Measurements from ENCODE around the gene SCAMP3. TPM values are rescaled to one million over a fixed set of nuclear protein-coding genes. Genes with fewer than 3 reads are reported as not detected.
"Not testable (repeated sequence)": the region's sequence is repeated elsewhere in the genome, so short reads cannot be mapped to it uniquely, and the experiment has no call there.

The SCAMP3 gene
- total RNA-seq, 2 donors from 2014 or later: 77.2 to 77.7 TPM

DNA sequence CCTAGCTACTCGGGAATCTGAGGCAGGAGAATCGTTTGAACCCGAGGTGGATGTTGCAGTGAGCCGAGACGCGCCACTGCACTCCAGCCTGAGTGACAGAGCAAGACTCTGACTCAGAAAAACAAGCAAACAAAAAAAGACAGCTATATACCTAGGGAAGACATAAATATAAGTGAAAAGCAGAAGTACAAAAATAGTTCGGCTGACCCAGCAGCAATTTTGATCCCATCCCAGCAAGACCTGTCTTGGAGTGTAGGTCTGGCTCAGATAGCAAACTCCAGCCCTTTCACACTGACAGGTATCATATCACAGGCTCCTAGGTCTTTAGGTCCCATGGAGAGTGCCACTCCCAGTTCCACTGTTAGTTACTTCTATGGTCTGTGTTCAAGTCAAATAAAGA is 39.1 kb downstream of the SCAMP3 start:
- H3K27me3 ChIP-seq: no peaks in the 10 kb centered on the region
- H3K9me3 ChIP-seq: no peaks in the 10 kb centered on the region
- no peaks in the 10 kb centered on the region for H3K36me3 ChIP-seq
- H3K27ac ChIP-seq: no peak overlapping the region
- TF ChIP-seq, protein P1, sequence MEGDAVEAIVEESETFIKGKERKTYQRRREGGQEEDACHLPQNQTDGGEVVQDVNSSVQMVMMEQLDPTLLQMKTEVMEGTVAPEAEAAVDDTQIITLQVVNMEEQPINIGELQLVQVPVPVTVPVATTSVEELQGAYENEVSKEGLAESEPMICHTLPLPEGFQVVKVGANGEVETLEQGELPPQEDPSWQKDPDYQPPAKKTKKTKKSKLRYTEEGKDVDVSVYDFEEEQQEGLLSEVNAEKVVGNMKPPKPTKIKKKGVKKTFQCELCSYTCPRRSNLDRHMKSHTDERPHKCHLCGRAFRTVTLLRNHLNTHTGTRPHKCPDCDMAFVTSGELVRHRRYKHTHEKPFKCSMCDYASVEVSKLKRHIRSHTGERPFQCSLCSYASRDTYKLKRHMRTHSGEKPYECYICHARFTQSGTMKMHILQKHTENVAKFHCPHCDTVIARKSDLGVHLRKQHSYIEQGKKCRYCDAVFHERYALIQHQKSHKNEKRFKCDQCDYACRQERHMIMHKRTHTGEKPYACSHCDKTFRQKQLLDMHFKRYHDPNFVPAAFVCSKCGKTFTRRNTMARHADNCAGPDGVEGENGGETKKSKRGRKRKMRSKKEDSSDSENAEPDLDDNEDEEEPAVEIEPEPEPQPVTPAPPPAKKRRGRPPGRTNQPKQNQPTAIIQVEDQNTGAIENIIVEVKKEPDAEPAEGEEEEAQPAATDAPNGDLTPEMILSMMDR (IDR thresholded peaks at IDR 0.05): no peak
- DNase-seq (ENCODE audit: low spot score): no peak
- H3K4me1 ChIP-seq: peaks cover 0 to 16% of the 10 kb centered on the region in 2 donors
- H3K4me3 ChIP-seq: no peak overlapping the region

DNA sequence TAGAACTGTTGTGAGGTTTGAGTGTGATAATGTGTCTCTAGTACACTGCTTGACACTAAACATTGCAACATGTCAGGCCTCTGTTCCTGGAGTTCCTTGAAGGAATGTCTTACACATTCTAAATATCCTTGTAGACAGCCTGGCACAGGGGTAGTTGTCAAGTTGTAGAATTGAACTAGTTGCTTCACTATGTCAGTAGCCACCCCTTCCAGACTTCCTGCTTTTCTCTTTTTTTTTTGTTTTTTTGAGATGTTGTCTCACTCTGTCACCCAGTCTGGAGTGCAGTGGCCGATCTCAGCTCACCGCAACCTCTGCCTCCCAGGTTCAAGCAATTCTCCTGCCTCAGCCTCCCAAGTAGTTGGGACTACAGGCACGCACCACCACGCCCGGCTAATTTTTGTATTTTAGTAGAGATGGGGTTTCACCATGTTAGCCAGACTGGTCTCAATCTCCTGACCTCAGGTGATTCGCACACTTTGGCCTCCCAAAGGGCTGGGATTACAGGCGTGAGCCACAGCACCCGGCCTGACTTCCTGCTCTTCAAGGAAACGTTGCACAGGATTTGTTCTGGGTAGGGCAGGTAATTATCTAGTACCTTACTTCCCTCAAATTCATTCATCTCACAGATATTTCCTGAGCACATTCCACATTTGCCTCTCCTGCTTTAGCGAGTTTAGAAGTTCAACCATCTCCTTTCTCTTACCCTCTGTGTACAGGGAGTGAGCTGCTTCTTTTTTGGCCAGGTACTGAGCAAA is 41.8 kb downstream of the SCAMP3 start:
- not testable (repeated sequence) for H3K27ac ChIP-seq; DNase-seq (ENCODE audit: low spot score); H3K4me3 ChIP-seq; H3K27me3 ChIP-seq; H3K4me1 ChIP-seq; H3K36me3 ChIP-seq; H3K9me3 ChIP-seq

DNA sequence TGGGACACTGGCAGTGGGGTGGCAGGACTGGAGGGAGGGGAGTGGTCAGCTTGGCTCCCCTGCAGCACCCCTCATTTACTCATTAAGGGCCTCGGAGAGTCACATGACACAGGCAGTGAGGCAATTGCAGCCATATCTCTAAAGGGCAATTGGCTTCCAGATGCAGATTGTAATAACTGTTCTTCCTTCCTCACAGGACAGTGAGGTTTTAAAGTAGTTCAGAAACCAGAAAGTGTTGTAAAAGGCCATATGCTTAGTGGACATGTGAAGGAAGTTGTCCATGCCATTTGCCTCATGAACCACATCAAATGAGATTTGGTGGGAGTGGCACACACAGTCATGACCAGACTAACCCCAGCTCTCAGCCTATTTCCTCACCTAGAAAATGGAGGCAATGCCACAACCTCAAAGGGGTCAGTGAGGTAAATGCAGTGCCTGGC is 42.5 kb downstream of the SCAMP3 start:
- Histone ChIP-seq H3K9me3 (no peaks in the 10 kb centered on the region), H3K4me1 (peaks cover 0 to 4% of the 10 kb centered on the region in 2 donors), H3K27me3 (no peaks in the 10 kb centered on the region), H3K27ac (no peak overlapping the region), H3K36me3 (no peaks in the 10 kb centered on the region), H3K4me3 (no peak overlapping the region)
- TF ChIP-seq, protein P1 (IDR thresholded peaks at IDR 0.05): no peak
- no peak for DNase-seq (ENCODE audit: low spot score)

DNA sequence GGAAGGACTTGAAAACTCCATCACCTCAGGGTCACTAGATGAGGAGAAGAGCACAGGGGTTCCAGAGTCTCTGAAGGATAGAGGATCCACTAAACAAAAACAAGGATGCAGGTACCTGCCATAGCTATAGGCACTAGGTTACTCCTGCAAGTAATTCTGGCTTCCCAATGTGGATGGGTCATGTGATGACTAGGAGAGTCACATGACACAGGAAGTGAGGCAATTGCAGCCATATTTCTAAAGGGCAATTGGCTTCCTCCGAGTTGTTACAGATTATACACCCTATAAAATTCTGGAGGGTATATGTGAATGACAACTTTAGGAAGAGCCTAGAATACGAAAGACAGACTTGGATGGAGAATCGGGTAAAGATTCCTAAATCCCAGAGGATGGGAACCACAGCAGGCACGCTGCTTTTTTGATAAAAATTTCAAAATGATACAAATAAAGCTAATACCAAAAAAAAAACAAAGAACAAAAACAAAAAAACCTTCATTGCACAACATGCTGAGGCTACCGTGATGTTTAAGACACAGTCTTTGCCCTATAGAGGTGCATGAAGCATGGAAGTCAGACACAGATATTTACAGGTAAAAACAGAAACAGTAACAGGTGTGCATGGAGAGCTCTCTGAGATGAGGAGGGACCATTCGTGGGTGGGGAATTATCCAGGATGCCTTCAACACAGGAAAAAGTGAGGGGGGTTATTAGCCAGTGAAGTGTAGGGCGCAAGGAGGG is 43.1 kb downstream of the SCAMP3 start:
- Histone ChIP-seq H3K27me3 (no peaks in the 10 kb centered on the region), H3K9me3 (no peaks in the 10 kb centered on the region), H3K4me3 (no peak overlapping the region), H3K27ac (no peak overlapping the region), H3K36me3 (no peaks in the 10 kb centered on the region), H3K4me1 (peaks cover 0 to 4% of the 10 kb centered on the region in 2 donors)
- no peak for DNase-seq (ENCODE audit: low spot score)
- TF ChIP-seq, protein P1 (IDR thresholded peaks at IDR 0.05): no peak

DNA sequence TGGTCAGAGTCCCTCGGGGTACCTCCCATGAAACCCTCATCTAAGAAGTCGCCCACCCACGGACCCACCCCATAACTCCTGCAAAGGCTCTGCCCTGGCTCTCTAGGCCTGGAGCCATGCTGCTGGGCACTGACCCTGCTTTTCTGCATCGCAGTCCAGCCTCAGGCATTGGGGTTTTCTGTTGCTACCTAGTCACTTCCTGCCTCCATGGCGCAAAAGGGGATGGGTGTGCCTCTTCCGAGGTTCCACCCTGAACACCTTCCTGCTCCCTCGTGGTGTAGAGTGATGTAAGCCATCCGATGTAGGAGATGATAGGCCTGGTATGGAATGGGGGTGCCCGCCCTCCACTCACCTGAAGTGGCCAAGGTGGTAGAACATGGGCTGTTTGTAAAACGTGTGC is 47.5 kb downstream of the SCAMP3 start:
- not testable (repeated sequence) for H3K9me3 ChIP-seq, H3K4me3 ChIP-seq, H3K27ac ChIP-seq

DNA sequence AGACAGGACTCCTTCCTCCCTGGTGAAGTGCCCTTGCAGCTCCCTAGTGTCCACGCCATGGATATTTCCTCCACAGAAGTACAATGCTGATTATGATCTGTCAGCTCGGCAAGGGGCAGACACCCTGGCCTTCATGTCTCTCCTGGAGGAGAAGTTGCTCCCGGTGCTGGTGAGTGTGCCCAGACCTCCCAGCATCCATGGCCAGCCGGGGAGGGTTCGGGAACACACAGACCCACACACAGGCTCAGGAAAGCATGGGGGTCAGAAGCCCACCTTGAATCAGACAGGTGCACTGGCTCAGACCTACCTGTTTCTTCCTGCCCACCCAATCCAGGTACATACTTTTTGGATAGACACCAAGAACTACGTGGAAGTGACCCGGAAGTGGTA is 50.1 kb downstream of the SCAMP3 start:
- not testable (repeated sequence) for H3K27ac ChIP-seq; H3K36me3 ChIP-seq; H3K27me3 ChIP-seq; DNase-seq (ENCODE audit: low spot score); H3K4me3 ChIP-seq; H3K9me3 ChIP-seq
- peaks cover 0 to 26% of the 10 kb centered on the region in 2 donors for H3K4me1 ChIP-seq

More for the DNA sequence above, 47.5 kb downstream of the SCAMP3 start:
- peaks cover 0 to 12% of the 10 kb centered on the region in 2 donors for H3K4me1 ChIP-seq
- not testable (repeated sequence) for DNase-seq (ENCODE audit: low spot score); H3K36me3 ChIP-seq; H3K27me3 ChIP-seq

DNA sequence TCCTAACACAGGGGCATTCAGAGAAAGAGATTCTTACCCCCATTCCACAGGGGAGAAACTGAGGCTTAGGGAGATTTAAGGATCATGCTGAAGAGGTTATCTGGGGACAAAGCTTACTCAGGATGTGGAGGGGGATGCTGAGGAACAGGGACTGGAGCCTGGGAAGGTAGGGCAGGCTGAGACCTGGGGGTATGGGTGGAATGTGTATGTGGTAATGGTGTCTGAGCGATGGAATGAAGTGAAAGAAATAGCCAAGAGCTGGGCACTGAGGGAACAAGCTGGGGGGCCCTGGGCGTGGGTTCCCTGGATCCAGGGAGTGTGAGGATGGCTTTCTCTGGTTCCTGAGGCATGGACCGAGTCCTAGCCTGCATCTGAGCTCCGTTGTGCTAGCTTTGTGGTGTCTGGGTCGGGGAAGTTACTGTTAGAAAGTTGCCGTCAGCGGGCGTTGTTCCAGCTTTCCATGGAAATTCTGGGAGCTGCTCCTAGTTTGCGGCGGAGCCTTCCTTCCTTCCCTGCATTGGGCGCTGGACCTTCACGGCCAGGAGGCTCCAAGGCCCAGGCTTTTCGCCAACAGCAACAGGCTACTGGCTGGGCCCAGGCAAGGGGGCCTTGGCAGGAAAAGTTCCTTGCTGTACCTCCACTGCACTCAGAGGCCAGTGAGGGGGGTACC is 50.6 kb downstream of the SCAMP3 start:
- not testable (repeated sequence) for DNase-seq (ENCODE audit: low spot score); H3K4me3 ChIP-seq; H3K27ac ChIP-seq; H3K27me3 ChIP-seq; H3K36me3 ChIP-seq; H3K9me3 ChIP-seq
- peaks cover 0 to 32% of the 10 kb centered on the region in 2 donors for H3K4me1 ChIP-seq
